Measurements from ENCODE around the gene CDC42EP4.

The CDC42EP4 gene

DNA sequence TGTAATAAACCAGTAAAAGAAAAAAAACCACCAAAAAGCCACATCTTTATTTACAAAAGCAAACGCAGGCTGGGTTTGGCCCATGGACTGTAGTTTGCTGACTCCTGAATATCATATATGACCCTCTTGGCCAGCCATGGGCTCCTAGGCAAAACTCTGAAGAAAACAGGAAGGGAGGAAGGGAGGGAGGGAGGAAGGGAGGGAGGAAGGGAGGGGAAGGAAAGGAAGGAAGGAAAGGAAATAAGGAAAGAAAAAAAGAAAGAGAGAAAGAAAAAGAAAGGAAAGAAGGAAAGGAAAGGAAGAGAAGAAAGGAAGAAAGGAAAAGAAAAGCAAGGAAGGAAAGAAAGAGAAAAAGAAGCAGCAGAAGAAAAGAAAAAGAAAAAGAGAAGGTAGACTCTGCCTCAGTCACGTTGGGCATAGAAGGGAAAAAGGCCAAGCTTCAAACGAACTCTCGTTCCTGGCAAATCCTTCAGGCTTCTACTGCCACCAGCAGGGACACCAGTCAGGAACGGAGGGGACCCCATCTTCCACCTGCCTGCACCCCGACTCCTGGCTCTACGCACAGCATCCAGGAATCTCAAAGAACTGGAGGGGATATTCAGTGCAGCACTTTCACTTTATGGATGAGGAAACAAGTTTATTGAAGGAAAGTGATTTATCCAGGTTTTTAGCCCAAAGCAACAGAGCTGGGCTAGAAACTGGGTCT is 22.1 kb downstream of the CDC42EP4 start:
- H3K4me3 ChIP-seq (ENCODE audit: low read depth, low read length), result no peak overlapping the region
- TF ChIP-seq CTCF (IDR thresholded peaks at IDR 0.05; ENCODE audit: borderline replicate concordance, insufficient read depth, low read depth, low read length), result no peak

DNA sequence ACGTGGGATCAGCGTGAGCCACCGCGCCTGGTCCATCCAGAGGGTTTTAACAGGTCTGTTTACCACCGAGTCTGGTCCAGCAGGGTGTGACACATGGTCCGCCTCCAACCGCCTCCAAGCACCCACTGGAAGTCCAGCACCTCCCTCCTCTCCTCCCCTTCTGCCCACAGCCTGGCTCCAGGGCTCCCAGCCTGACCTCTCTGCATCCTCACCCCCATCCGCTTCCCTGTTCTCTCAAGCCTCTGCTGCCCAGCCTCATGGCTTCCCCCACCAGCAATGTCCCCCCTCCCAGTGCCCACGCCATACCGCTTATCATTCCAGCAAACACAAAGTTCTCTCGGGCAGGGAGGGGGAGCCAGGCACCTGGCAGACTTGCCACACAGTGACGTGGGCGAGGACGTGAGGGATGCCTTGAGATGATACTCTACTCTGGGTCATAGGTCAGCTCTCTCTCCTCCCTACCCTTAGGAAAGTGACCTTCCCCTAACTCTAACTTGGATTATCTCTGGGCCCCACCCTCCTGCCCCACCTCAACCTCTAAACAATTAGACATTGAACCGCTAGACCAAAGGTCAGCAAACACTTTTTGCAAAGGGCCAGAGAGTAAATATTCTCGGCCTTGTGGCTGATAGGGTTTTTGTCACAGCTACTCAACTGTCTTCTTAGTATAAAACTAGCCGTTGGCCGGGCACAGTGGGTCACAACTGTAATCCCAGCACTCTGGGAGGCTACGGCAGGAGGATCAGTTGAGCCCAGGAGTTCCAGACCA is 23.1 kb downstream of the CDC42EP4 start:
- no peak for TF ChIP-seq CTCF (IDR thresholded peaks at IDR 0.05; ENCODE audit: borderline replicate concordance, insufficient read depth, low read depth, low read length)
- H3K4me3 ChIP-seq (ENCODE audit: low read depth, low read length), result no peak overlapping the region

- no peak overlapping the region for H3K4me3 ChIP-seq (ENCODE audit: low read depth, low read length)
- no peak for TF ChIP-seq CTCF (IDR thresholded peaks at IDR 0.05; ENCODE audit: borderline replicate concordance, insufficient read depth, low read depth, low read length)
Measured at GRCh38 chr17:73286863-73287296, 24.9 kb downstream of the CDC42EP4 start.

- H3K4me3 ChIP-seq (ENCODE audit: low read depth, low read length), result no peak overlapping the region
- TF ChIP-seq CTCF (IDR thresholded peaks at IDR 0.05; ENCODE audit: borderline replicate concordance, insufficient read depth, low read depth, low read length), result no peak
Measured at GRCh38 chr17:73285916-73286862, 25.6 kb downstream of the CDC42EP4 start.

- H3K4me3 ChIP-seq (ENCODE audit: low read depth, low read length), result no peak overlapping the region
- no peak for TF ChIP-seq CTCF (IDR thresholded peaks at IDR 0.05; ENCODE audit: borderline replicate concordance, insufficient read depth, low read depth, low read length)
Measured at GRCh38 chr17:73285603-73285908, 26.2 kb downstream of the CDC42EP4 start.

DNA sequence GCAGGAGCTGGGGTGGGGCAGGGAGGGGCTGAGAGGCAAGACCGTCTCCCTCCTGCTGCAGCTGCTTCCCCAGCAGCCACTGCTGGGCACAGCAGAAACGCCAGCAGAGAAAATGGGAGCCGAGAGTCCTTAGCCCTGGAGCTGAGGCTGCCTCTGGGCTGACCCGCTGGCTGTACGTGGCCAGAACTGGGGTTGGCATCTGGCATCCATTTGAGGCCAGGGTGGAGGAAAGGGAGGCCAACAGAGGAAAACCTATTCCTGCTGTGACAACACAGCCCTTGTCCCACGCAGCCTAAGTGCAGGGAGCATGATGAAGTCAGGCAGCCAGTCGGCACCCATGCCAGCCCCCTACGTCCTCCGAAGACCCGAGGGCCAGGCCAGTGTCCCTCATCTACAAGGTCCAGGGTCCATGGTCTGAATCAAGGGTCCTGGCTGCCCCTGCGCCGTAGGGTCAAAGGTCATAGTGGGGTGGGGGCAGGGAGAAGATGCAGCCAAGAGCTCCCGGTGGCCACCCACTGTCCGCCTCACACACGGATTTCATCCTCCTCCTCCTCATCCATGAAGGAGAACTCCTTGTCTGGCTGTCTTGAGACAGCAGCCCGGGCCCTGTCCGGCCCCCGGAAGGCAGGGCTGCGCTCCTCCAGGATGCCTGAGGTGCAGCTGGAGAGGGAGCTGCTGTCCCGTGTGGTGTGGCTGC is 26.7 kb downstream of the CDC42EP4 start:
- H3K4me3 ChIP-seq (ENCODE audit: low read depth, low read length), result no peak overlapping the region
- TF ChIP-seq CTCF (IDR thresholded peaks at IDR 0.05; ENCODE audit: borderline replicate concordance, insufficient read depth, low read depth, low read length), result no peak
